HepG2 (cell line): Measurements from ENCODE around the gene CASP12. TPM values are rescaled to one million over a fixed set of nuclear protein-coding genes. Genes with fewer than 3 reads are reported as not detected.

Source experiments
- ATAC-seq: fragments of 200-7000 bp; cut with Tn5 transposase; 3 replicates; pipeline ENCODE4 v1.9.1; 2020; ENCODE audit warnings: mild to moderate bottlenecking, moderate library complexity
- BruUV-seq: library from RNA; stranded (reverse); fragments of 400-500 nt; replicated peaks from 2 replicates; lab custom pipeline; 2021; lab: Mats Ljungman, UMichigan
- CTCF ChIA-PET: fragments of 300-600 bp; formaldehyde crosslinking; extraction: SDS; loops from one replicate; lab custom pipeline; 2021; ENCODE audit warnings: low total read pairs, inconsistent platforms, low intra/inter-chr PET ratio; lab: Yijun Ruan, JAX
- POLR2A ChIA-PET: fragments of 350-600 bp; sonication (Branson Sonifier 250); formaldehyde crosslinking; loops from one replicate; lab custom pipeline; 2020; ENCODE audit warnings: antibody characterized with exemption, inconsistent platforms; lab: Yijun Ruan, JAX
- DNase-seq: peaks from one replicate; pipeline ENCODE4 v3.0.0-alpha.2; 2015; ENCODE audit warnings: low spot score
- FAIRE-seq: peaks from 3 replicates; lab custom pipeline; 2011; peaks lifted over from hg19 to GRCh38; lab: Jason Lieb, UNC
- H2AFZ ChIP-seq: one replicate; pipeline ENCODE4 v1.6.1; 2011; ENCODE audit warnings: low read length, inconsistent platforms
- H3K27ac ChIP-seq: fragments of 300-600 bp; 3 replicates; pipeline ENCODE4 v1.8.0; 2011; ENCODE audit warnings: mixed run types, mild to moderate bottlenecking, mixed read lengths, low read length, inconsistent platforms; ENCODE audit not compliant: insufficient read depth; ENCODE audit errors: extremely low read length
- H3K27me3 ChIP-seq, 2 experiments: fragments of 200-600 bp in 1 of 2; 2 replicates in 1 of 2; 3 replicates in 1 of 2; pipeline versions ENCODE4 v1.6.0 to v1.8.0; 2011; ENCODE audit warnings: low read length in 2 of 2, mild to moderate bottlenecking in 2 of 2, moderate library complexity in 2 of 2, inconsistent platforms in 1 of 2; ENCODE audit not compliant: insufficient read depth in 2 of 2, control insufficient read depth in 1 of 2
- H3K36me3 ChIP-seq, 2 experiments: fragments of 200-600 bp in 1 of 2; replicated peaks in 1 of 2; 2 replicates in 1 of 2; 3 replicates in 1 of 2; pipeline versions ENCODE4 v1.5.1 to v1.8.0; 2011; ENCODE audit warnings: low read length in 2 of 2, inconsistent platforms in 1 of 2; ENCODE audit not compliant: insufficient read depth in 2 of 2, control insufficient read depth in 1 of 2
- H3K4me1 ChIP-seq: 2 replicates; pipeline ENCODE4 v1.5.1; 2012; ENCODE audit warnings: low read length, inconsistent platforms; ENCODE audit not compliant: insufficient read depth
- H3K4me2 ChIP-seq: 2 replicates; pipeline ENCODE4 v1.6.0; 2011; ENCODE audit warnings: low read depth, low read length, inconsistent platforms
- H3K4me3 ChIP-seq, 3 experiments: fragments of 200-600 bp in 1 of 3; sonication (generic), shearing (Covaris generic) in 1 of 3; replicated peaks in 1 of 3; 2 replicates each; pipeline ENCODE4 v1.5.1; 2011 to 2016; ENCODE audit warnings: low read length in 3 of 3, inconsistent platforms in 2 of 3, low read depth in 2 of 3, mild to moderate bottlenecking in 2 of 3, control low read depth in 1 of 3, mixed read lengths in 1 of 3; ENCODE audit not compliant: insufficient read depth in 1 of 3
- H3K79me2 ChIP-seq: one replicate; pipeline ENCODE4 v1.6.1; 2011; ENCODE audit warnings: low read length, inconsistent platforms; ENCODE audit not compliant: insufficient read depth
- H3K9ac ChIP-seq: 2 replicates; pipeline ENCODE4 v1.6.0; 2011; ENCODE audit warnings: mild to moderate bottlenecking, low read depth, low read length, inconsistent platforms; ENCODE audit not compliant: insufficient read depth
- H3K9me3 ChIP-seq: 2 replicates; pipeline ENCODE4 v1.5.1; 2012; ENCODE audit warnings: mild to moderate bottlenecking, low read length
- H4K20me1 ChIP-seq: 2 replicates; pipeline ENCODE4 v1.6.0; 2011; ENCODE audit warnings: inconsistent platforms, mild to moderate bottlenecking, low read length, moderate library complexity; ENCODE audit not compliant: insufficient read depth
- AKNA ChIP-seq: sonication (generic); formaldehyde crosslinking; IDR thresholded peaks from 2 replicates; pipeline ENCODE4 v1.4.0; 2020; ENCODE audit warnings: missing genetic modification reagents, borderline replicate concordance
- ATM ChIP-seq: fragments of 450-650 bp; IDR thresholded peaks from 2 replicates; pipeline ENCODE4 v1.7.1; 2017; ENCODE audit warnings: mild to moderate bottlenecking, borderline replicate concordance
- BRCA1 ChIP-seq: sonication (generic); formaldehyde crosslinking; IDR thresholded peaks from 2 replicates; pipeline ENCODE4 v1.4.0; 2020; ENCODE audit warnings: missing genetic modification reagents
- FIP1L1 ChIP-seq: fragments of 200-400 bp; formaldehyde crosslinking; IDR thresholded peaks from 2 replicates; pipeline ENCODE4 v1.6.1; 2018; ENCODE audit warnings: low read depth, mild to moderate bottlenecking, low read length, moderate library complexity, borderline replicate concordance; ENCODE audit not compliant: insufficient read depth
- JUNB ChIP-seq: sonication (generic); formaldehyde crosslinking; IDR thresholded peaks from 2 replicates; pipeline ENCODE4 v1.8.0; 2022; ENCODE audit warnings: missing genetic modification reagents, mild to moderate bottlenecking, borderline replicate concordance
- MTF2 ChIP-seq: sonication (generic); formaldehyde crosslinking; IDR thresholded peaks from 2 replicates; pipeline ENCODE4 v1.5.0; 2020; ENCODE audit warnings: missing genetic modification reagents, borderline replicate concordance
- NCOR1 ChIP-seq: fragments of 200-600 bp; sonication (generic); IDR thresholded peaks from 2 replicates; pipeline ENCODE4 v1.7.0; 2017; ENCODE audit warnings: antibody characterized with exemption, low read length, borderline replicate concordance
- PRDM15 ChIP-seq: sonication (generic); formaldehyde crosslinking; IDR thresholded peaks from 2 replicates; pipeline ENCODE4 v1.4.0; 2020; ENCODE audit warnings: missing genetic modification reagents
- ZNF124 ChIP-seq: sonication (generic); formaldehyde crosslinking; IDR thresholded peaks from 2 replicates; pipeline ENCODE4 v1.4.0; 2020; ENCODE audit warnings: missing genetic modification reagents
- ZNF350 ChIP-seq: sonication (generic); formaldehyde crosslinking; IDR thresholded peaks from 2 replicates; pipeline ENCODE4 v1.4.0; 2020; ENCODE audit warnings: mild to moderate bottlenecking, low read depth, missing genetic modification reagents, borderline replicate concordance
- ZNF383 ChIP-seq: sonication (generic); formaldehyde crosslinking; IDR thresholded peaks from 2 replicates; pipeline ENCODE4 v1.4.0; 2020; ENCODE audit warnings: missing genetic modification reagents, mild to moderate bottlenecking, borderline replicate concordance
- ZNF589 ChIP-seq: sonication (generic); formaldehyde crosslinking; conservative IDR thresholded peaks from 2 replicates; pipeline ENCODE4 v1.8.0; 2022; ENCODE audit warnings: mild to moderate bottlenecking, moderate library complexity, missing genetic modification reagents
- WGBS: methylation state at CpG from one replicate; pipeline ENCODE4 v1.1.6; 2017; ENCODE audit warnings: low lambda C conversion rate; 5-methylcytosine and 5-hydroxymethylcytosine counted together
- in situ Hi-C: cut with HindIII; loops from 2 replicates; pipeline ENCODE4 v1.10.0; 2017; ENCODE audit warnings: low pct_unique_long_range_greater_than_20kb; ENCODE audit not compliant: extremely low pct_ligation_motif_present
- intact Hi-C: fragments of 100-400 bp; cut with micrococcal nuclease; formaldehyde crosslinking; loops from one replicate; pipeline ENCODE4 v1.10.0; 2022; ENCODE audit not compliant: unreplicated experiment
- polyA plus RNA-seq, 8 experiments: library from polyadenylated mRNA; depleted of rRNA in 3 of 8; stranded (reverse) in 7 of 8; unstranded in 1 of 8; fragments of >200 nt; fragmentation: Illumina TruSeq in 4 of 8; extraction: Trizol in 4 of 8; gene quantifications; 2 replicates each; pipeline versions ENCODE4 v1.2.1 to v1.2.3, GENCODE V29; 2011 to 2016; ENCODE audit warnings: low read depth in 4 of 8, missing spikeins in 1 of 8, mixed read lengths in 1 of 8; ENCODE audit not compliant: insufficient read depth in 1 of 8
- total RNA-seq, 5 experiments: library from RNA; depleted of rRNA; stranded (reverse); fragments of >200 nt; fragmentation: Illumina TruSeq; extraction: Trizol; gene quantifications; 2 replicates each; pipeline ENCODE4 v1.2.3, GENCODE V29; 2016; ENCODE audit warnings: low read depth in 1 of 5
- TF ChIP-seq, protein P1 (sequence below): sonication (generic); formaldehyde crosslinking; IDR thresholded peaks from 2 replicates; pipeline ENCODE4 v1.5.1; 2020; ENCODE audit warnings: missing genetic modification reagents, mild to moderate bottlenecking, borderline replicate concordance

Gene CASP12
- total and polyA plus RNA-seq, 2 of the 13 experiments (the other 11 are each of a cell fraction or from before 2014, with no cell fraction given) = not detected

GRCh38 chr11:104846216-104846615, 52.0 kb downstream of the CASP12 start:
- in situ Hi-C loops = no loop called here
- FAIRE-seq = no peak
- TF ChIP-seq JUNB (CRISPR knock-in tag) (no peak), NCOR1 (no peak), FIP1L1 (no peak), ZNF383 (CRISPR knock-in tag) (no peak), PRDM15 (CRISPR knock-in tag) (no peak), ATM (no peak), AKNA (CRISPR knock-in tag) (no peak), MTF2 (no peak), ZNF589 (CRISPR knock-in tag) (no peak), ZNF124 (CRISPR knock-in tag) (no peak), ZNF350 (CRISPR knock-in tag) (no peak), BRCA1 (CRISPR knock-in tag) (no peak)
- TF ChIP-seq, protein P1, sequence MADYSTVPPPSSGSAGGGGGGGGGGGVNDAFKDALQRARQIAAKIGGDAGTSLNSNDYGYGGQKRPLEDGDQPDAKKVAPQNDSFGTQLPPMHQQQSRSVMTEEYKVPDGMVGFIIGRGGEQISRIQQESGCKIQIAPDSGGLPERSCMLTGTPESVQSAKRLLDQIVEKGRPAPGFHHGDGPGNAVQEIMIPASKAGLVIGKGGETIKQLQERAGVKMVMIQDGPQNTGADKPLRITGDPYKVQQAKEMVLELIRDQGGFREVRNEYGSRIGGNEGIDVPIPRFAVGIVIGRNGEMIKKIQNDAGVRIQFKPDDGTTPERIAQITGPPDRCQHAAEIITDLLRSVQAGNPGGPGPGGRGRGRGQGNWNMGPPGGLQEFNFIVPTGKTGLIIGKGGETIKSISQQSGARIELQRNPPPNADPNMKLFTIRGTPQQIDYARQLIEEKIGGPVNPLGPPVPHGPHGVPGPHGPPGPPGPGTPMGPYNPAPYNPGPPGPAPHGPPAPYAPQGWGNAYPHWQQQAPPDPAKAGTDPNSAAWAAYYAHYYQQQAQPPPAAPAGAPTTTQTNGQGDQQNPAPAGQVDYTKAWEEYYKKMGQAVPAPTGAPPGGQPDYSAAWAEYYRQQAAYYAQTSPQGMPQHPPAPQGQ = no peak
- POLR2A ChIA-PET = no interaction called here
- Histone ChIP-seq H3K9me3 (no peaks in the 10 kb centered on the region), H3K36me3 (no peaks in the 10 kb centered on the region), H4K20me1 (no peaks in the 10 kb centered on the region), H3K27ac (no peak overlapping the region), H3K4me1 (no peaks in the 10 kb centered on the region), H2AFZ (no peak overlapping the region), H3K27me3 (no peaks in the 10 kb centered on the region; a peak in 1 of 5 replicates), H3K4me2 (no peak overlapping the region), H3K79me2 (no peaks in the 10 kb centered on the region), H3K4me3 (no peak overlapping the region), H3K9ac (no peak overlapping the region)
- no peak for DNase-seq
- intact Hi-C loops = no loop called here
- CTCF ChIA-PET = no interaction called here
- no TSS peak for BruUV-seq
- ATAC-seq = no peak
- WGBS = 17% methylated on average over 3 of the region's 3 CpGs
